Measurements from ENCODE around the gene PEMT.

The PEMT gene

DNA sequence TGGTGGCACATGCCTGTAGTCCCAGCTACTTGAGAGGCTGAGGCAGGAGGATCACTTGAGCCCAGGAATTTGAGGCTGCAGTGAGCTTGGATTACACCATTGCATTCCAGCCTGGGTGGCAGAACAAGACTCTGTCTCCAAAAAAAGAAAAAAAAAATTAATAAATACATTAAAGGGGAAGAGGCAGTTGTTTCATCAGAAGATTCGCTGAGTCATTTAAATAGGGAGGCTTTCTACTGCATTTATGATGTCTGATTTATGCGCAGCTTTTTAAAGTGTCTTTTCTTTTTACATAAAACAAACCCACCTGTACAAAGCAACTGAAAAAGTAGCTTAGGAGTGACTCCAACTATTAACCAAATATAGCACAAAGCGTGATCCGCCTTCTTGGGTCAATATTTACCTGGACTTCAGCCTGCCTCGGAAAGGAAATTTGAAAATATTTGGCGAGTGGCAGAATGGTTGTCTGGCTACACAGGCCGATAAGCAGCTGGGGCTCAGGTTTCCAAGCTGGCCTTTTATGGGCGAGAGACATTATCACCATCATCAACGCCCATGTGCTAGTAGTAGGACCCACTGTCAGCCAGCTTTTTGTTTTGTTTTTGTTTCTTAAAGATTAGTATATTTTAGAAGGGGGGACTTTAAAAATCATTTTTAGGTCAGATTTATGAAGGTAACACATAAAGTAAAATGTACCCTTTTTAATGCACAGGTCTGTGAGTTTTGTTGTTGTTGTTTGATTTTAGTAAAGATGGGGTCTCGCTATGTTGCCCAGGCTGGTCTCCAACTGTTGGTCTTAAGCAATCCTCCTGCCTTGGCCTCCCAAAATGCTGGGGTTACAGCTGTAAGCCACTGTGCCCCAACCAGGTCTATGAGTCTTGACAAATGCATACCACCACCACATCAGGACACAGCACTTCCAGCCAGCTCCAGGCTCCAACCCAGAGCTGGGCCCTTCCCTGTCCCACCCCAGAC, 52.8 kb downstream of the PEMT start:
- POLR2A ChIA-PET: no interaction called here
- DNase-seq (ENCODE audit: extremely low spot score): no peak
- CTCF ChIA-PET: interaction anchor here (1.0 to 2.4 kb wide), 3 partner anchors 11 to 183 kb away, joined by 3 to 9 read pairs (median 4); no protein-coding TSS in a partner anchor
- TF ChIP-seq, protein P1, sequence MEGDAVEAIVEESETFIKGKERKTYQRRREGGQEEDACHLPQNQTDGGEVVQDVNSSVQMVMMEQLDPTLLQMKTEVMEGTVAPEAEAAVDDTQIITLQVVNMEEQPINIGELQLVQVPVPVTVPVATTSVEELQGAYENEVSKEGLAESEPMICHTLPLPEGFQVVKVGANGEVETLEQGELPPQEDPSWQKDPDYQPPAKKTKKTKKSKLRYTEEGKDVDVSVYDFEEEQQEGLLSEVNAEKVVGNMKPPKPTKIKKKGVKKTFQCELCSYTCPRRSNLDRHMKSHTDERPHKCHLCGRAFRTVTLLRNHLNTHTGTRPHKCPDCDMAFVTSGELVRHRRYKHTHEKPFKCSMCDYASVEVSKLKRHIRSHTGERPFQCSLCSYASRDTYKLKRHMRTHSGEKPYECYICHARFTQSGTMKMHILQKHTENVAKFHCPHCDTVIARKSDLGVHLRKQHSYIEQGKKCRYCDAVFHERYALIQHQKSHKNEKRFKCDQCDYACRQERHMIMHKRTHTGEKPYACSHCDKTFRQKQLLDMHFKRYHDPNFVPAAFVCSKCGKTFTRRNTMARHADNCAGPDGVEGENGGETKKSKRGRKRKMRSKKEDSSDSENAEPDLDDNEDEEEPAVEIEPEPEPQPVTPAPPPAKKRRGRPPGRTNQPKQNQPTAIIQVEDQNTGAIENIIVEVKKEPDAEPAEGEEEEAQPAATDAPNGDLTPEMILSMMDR (IDR thresholded peaks at IDR 0.05; ENCODE audit: control extremely low read depth, extremely low read depth, low read depth, missing control alignments): no peak

DNA sequence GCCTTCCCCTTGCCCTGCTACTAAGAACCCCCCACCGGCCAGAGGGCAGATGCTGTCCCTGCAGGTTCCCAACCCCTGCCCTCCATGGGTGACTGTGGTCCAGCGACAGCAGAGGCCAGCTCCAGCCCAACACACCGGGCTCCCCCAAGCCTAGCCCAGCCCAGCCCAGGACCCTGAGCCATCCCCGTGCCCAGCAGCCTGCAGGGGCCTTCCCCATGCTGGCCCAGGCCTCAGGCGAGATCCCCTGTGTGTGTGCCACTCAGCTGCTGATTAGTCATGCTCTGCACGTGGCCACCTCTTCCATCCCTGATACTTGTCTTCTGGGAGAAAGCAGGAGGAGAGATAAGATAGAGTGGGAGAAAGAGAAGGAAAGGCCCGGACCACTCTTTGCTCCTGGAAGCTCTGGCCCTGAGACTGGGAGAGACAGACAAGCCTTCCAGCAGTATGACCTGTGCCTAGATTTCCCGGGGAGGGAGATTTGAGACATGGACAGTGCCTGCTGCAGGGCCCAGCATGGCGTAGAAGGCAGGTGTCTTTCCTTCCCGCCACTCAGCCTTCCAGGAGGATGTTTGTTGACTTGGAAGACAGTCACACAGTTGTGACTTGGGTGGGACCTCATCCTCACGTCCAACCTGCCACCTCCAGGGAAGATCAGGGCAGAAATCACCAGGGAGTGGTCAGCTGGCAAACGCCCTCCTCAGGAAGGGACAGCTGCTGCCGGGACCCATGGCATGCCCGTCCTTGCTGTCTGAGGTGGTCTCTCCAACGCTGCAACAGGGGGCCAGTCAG, 54.0 kb downstream of the PEMT start:
- TF ChIP-seq, protein P1 (IDR thresholded peaks at IDR 0.05; ENCODE audit: control extremely low read depth, extremely low read depth, low read depth, missing control alignments): no peak
- DNase-seq (ENCODE audit: extremely low spot score): no peak
- ChIA-PET POLR2A (no interaction called here), CTCF (interaction anchor here (1.2 to 2.4 kb wide), 2 partner anchors 10 to 41 kb away, joined by 4 to 9 read pairs; no protein-coding TSS in a partner anchor)

DNA sequence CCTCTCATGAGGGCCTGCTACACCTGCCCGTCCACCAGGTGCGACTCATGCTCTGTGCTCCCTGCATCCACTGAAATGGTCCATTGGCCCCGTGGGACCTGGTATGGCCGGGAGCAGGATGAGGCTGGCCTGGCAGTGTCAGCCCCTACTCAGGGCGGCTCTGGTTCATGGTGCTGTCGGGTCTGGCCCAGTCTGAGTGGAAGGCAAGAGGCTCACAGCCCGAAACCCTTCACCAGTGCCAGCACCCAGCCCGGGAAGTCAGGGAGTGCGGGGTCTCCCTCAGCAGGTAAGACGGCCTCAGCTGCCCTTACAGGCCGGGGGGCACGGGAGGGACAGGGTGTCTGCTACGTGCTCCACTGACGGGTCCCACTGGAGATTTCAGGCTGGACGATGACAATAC, 54.8 kb downstream of the PEMT start:
- ChIA-PET POLR2A (no interaction called here), CTCF (no interaction called here)
- TF ChIP-seq, protein P1 (IDR thresholded peaks at IDR 0.05; ENCODE audit: control extremely low read depth, extremely low read depth, low read depth, missing control alignments): no peak
- no peak for DNase-seq (ENCODE audit: extremely low spot score)

DNA sequence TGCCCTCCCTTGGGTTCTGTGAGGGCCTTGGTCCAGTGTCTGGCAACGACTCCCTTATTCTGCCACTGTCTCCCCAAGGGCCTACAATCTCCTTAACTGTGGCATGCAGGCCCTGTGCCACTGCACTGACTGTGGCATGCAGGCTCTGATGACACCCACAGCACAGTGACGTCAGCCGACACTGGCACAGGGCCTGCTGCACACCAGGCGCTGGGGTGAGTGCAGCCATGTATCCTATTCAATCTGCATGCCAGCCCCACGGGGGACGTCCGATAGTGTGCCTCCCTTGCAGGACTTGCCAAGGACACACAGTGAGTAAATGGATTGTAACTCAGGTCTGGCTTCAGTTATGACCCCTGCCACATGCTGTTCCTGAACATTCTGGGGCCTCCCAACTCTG, 55.6 kb downstream of the PEMT start:
- ChIA-PET POLR2A (no interaction called here), CTCF (no interaction called here)
- DNase-seq (ENCODE audit: extremely low spot score): no peak
- TF ChIP-seq, protein P1 (IDR thresholded peaks at IDR 0.05; ENCODE audit: control extremely low read depth, extremely low read depth, low read depth, missing control alignments): no peak

DNA sequence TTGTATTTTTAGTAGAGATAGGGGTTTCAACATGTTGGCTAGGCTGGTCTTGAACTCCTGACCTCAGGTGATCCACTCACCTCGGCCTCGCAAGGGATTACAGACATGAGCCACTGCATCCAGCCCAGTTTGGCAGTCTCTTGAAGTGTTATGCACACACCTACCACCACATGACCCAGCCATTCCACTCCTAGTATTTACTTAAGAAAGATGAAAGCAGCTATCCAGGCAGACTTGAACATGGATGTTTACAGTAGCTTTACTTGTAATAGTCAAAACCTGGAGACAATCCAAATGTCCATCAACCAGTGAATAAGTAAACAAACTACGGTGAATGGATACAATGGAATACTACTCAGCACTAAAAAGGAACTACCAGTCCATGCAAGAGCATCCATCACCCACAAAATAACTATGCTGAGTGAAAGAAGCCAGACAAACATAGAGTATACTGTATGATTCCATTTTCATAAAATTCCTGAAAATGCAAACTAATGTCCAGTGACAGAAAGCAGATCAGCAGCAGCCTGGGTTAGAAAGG, 57.5 kb downstream of the PEMT start:
- POLR2A ChIA-PET: no interaction called here
- CTCF ChIA-PET: no interaction called here
- TF ChIP-seq, protein P1 (IDR thresholded peaks at IDR 0.05; ENCODE audit: control extremely low read depth, extremely low read depth, low read depth, missing control alignments): no peak
- no peak for DNase-seq (ENCODE audit: extremely low spot score)

DNA sequence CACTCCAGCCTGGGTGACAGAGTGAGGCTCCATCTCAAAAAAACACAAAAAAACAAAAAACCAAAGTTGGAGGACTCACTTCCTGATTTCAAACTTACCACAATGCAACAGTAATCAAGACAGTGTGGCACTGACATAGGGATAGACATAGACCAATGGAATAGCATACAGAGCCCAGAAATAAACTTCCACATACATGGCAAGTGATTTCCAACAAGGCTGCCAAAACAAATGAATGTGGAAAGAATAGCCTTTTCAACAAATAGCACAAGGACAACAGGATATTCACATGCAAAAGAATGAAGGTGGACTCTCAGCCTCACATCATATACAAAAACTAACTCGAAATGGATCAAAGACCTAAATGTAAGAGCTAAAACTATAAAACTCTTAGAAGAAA, 58.5 kb downstream of the PEMT start:
- DNase-seq (ENCODE audit: extremely low spot score): no peak
- TF ChIP-seq, protein P1 (IDR thresholded peaks at IDR 0.05; ENCODE audit: control extremely low read depth, extremely low read depth, low read depth, missing control alignments): no peak
- ChIA-PET POLR2A (no interaction called here), CTCF (interaction anchor here (1.6 kb wide), 1 partner anchor 36 kb away, joined by 7 read pairs; no protein-coding TSS in a partner anchor)
